GM21737 (cell line): ENCODE data around the gene LORICRIN.

Experiments
- ATAC-seq: cut with Tn5 transposase; IDR thresholded peaks from one replicate; pipeline ENCODE4 v1.9.1; 2021; ENCODE audit warnings: mild to moderate bottlenecking, moderate library complexity; ENCODE audit not compliant: unreplicated experiment

The LORICRIN gene

GRCh38 chr1:153302308-153302707 lies 42.8 kb downstream of the LORICRIN start:
- no peak for ATAC-seq

- ATAC-seq: no peak
Observed at GRCh38 chr1:153305682-153306081, 46.2 kb downstream of the LORICRIN start.

- no peak for ATAC-seq
Observed at GRCh38 chr1:153306303-153307220, 47.1 kb downstream of the LORICRIN start.

GRCh38 chr1:153307221-153307600 lies 47.7 kb downstream of the LORICRIN start:
- ATAC-seq: no peak

- no peak for ATAC-seq
Observed at GRCh38 chr1:153308540-153308939, 49.1 kb downstream of the LORICRIN start.

GRCh38 chr1:153309441-153309840 lies 50.0 kb downstream of the LORICRIN start:
- ATAC-seq: no peak

- ATAC-seq: no peak
Observed at GRCh38 chr1:153310526-153310925, 51.0 kb downstream of the LORICRIN start.
